GM18868 (cell line): ENCODE results near the gene DCDC2B.
A peak's percentile ranks its signal among the peaks of the same experiment; 100 is the strongest.

Source experiments
- ATAC-seq: cut with Tn5 transposase; IDR thresholded peaks from one replicate; pipeline ENCODE4 v1.9.1; 2021; ENCODE audit warnings: mild to moderate bottlenecking, moderate library complexity; ENCODE audit not compliant: unreplicated experiment

The DCDC2B gene

GRCh38 chr1:32195972-32196823, 12.7 kb upstream of the DCDC2B start:
- ATAC-seq: no peak

GRCh38 chr1:32197074-32197473, 11.8 kb upstream of the DCDC2B start:
- ATAC-seq: no peak

DNA sequence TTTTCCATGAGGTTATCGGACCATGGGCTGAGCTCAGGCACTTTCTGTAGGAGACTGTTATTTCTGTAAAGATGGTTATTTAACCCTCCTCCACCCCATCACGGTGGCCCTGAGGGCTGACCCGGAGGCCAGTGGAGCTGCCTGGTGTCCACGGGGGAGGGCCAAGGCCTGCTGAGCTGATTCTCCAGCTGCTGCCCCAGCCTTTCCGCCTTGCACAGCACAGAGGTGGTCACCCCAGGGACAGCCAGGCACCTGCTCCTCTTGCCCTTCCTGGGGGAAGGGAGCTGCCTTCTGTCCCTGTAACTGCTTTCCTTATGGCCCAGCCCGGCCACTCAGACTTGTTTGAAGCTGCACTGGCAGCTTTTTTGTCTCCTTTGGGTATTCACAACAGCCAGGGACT, 11.1 kb upstream of the DCDC2B start:
- ATAC-seq: no peak

DNA sequence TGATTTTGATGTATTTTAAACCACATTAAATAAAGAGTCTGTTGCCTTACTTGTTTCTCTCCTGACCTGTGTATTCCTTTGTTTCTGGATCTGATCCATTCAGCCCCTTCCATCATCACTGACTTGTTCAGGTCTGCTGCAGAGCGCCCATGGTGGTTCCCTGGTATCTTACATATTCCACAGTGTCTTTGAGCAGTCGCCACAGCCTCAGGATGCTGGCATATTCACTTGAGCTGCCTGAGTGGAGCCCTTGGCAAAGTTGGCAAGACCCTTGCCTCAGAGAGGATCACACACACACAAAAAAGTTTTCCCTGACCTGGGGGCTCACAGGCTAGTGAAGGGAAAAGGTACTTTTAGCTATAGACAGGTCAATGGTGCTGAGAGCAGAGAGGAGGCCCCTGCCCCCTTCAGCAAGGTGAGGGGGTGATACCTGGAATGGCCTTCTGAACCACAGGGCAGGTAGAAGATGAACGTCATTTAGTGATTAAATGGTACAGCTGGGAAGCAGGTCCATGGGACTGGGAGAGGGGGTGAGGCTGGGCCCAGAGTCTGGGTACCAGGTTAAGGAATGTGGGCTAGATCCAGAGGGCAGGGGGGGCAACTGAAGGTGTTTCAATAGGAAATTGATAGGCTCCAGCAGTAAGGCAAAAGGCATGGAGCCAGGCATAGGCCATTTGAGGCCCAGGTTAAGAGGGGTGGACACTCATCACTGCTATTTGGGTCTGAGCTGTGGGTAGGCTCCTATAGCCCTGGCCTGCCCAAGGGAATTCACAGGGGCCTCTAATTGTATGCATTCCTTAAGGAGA, 10.4 kb upstream of the DCDC2B start:
- no peak for ATAC-seq

GRCh38 chr1:32199043-32199716, 9.7 kb upstream of the DCDC2B start:
- ATAC-seq: no peak

- no peak for ATAC-seq
Observed at GRCh38 chr1:32199717-32200072, 9.2 kb upstream of the DCDC2B start.

DNA sequence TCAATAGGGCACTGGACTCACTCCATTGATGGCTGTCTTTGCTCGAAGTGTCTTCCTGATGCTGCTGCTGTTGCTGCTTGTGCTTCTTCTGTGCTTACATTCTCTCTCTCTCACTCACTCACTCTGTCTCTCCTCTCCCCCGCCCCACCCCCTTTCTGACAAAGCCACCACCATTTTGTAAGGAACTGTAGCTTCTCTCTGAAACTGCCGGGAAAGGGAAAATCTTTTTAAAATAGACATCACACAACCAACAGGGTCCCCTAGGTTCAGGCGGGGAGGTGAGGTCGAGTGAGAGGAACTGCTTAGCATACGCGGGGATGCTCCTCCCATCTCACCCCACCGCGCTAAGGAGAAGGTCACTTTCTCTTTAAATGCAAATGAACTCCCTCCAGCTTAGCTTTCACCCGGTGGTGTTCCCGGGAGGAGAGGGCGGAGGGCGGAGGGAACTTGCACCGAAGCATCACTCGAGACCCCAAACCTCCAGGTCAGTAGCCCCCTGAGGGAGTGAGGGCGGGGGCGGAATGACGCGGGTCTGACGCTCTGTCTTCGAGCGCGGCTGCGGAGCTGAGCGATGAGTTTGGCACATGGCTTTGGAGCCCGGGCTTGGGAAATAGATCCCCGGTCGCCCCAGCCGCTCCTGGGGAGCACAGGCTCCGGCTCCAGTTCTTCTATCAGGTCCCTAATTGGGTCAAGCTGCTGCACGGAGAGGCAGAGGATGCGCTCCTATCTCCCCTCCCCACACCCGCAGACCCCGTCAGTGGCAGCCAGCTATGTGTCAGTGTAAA, 8.5 kb upstream of the DCDC2B start, which contains the start of gene CCDC28B:
Gene CCDC28B, plus strand, starts transcription at position 370 of the 785 bp plus-strand sequence. CDS start 1,341 bp downstream, outside the sequence.
- ATAC-seq: no peak

DNA sequence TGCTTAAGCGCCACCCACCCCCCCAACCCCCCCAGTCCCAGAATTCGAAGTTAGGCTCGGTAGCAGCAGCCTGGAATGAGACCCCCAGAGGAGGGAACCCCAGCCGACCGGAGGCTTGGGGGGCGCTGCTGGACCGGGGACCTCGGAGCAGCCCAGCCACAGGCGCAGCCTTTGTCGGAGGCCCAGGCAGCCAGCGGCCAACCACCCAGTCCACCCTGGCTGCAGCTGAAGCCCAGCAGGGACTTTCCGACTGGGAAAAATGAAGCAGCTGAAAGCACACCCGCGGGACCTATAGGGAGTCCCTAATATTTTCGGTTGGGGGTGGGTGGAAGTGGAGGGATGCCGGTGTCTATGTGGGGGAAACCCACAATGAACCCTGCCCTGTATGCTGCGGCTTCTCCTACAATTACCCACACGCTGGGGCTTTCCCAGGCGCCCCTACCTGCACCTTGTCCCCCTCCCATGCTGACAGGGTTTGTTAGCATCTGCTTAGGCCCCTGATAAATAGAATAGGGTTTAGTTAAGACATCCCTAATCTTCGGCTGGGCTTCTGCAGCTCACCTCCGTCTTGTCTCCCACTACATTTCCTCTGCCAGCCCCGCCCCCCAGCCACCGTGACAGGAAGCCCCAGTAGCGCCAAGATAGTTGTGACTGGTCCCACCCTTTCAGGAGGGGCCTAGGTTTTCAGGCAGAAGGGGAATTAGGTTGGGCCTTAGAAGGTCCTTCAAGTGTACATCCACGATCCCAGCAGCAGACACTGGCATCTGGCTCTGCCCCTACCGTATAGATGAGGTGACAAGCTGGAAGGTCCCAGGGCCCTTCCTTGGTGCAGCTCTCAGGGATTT, 7.7 kb upstream of the DCDC2B start:
- peak; percentile 52 for ATAC-seq

GRCh38 chr1:32204943-32205361, 3.9 kb upstream of the DCDC2B start:
- ATAC-seq: no peak

DNA sequence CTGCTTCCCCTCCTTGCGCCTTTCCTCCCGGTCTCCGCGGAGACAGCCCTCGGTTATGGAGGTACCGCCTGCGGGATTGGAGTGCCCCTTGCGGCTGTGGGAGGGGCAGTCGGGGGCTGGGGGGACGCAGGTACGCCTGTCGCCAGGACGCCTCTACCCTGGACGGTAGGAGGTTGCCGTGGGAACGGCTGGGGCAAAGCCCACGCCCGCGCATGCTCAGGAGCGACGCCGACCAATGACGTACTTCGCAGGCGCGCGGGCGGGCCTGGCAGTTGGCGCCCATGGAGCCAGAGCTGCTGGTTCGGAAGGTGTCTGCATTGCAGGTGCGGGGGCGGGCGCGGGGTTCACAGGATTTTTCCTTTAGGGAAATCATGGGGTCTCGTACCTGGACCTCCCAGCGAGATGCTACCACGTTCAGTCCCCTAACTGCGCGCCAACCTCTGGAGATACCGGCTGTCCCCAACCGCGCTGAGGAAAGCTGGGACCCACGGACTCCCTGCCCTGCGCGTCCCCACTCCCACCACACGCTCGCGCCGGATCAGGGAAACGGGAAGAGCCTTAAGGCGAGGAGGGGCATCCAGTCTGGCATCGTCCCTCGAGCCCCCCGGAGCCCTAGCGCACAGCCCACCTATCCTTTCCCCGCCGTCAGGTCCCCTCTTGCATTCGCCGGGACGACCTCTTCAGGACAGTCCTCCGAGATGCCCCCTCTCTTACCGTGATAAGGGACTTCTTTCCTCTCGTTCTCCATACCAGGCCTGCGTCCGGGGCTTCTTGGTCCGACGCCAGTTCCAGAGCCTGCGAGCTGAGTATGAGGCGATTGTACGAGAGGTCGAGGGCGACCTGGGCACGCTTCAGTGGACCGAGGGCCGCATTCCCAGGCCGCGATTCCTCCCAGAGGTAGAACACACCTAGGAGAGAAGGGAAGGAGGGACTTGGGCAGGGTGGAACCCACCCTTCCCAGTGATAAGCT, 3.2 kb upstream of the DCDC2B start, which contains the start of gene IQCC:
Gene IQCC, plus strand, starts transcription at position 271 of the 970 bp plus-strand sequence. Its CDS starts 11 bp downstream, at position 282.
- peak; percentile 40 for ATAC-seq

GRCh38 chr1:32208469-32208868, 420 bp upstream of the DCDC2B start:
- ATAC-seq: no peak

- no peak for ATAC-seq
Observed at GRCh38 chr1:32215629-32216480, 7.0 kb downstream of the DCDC2B start.

DNA sequence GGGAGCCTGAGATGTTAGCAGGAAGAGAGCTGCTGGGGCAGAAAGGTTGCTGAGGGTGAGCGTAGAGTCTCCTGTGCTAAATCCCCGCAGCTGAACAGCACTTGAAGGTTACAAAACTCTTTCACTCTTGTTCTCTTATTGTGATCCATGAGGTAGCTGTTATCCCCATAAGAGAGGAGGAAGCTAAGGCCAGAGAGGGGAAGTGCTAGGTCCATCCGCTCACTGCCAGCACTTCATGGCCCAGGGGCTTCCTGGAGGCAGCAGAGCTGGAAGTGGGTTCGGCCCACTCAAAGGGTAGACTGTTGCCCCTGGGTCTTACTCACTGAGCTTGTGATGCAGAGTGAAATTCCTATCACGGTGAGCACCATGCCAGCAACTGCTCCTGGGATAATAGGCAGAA, 7.7 kb downstream of the DCDC2B start:
- ATAC-seq: no peak

- ATAC-seq: no peak
Observed at GRCh38 chr1:32219022-32219421, 10.1 kb downstream of the DCDC2B start.

- no peak for ATAC-seq
Observed at GRCh38 chr1:32220746-32221580, 12.1 kb downstream of the DCDC2B start.

DNA sequence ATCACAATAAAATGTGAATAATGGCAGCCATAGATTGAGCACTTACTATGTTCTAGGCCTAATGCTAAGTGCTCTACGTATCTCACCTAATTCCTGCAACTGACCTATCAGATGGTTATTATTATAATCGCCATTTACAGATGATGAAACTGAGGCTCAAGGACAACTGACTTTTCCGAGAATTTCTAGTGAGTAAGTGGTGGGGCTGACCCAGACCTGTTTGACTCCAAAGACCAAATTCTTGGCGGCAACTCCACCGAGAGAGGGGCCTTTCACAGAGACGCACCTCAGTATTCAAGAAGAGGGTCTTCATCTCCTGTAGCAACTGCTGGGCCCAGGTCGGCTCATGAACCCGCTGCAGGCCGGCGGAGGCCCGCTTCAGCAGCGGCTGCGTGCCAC, 12.7 kb downstream of the DCDC2B start:
- no peak for ATAC-seq
